Type B pancreatic cell (in vitro differentiated cells): ENCODE results near the gene RASL10B. TPM values are rescaled to one million over a fixed set of nuclear protein-coding genes. Genes with fewer than 3 reads are reported as not detected.

Source experiments
- DNase-seq: peaks from one replicate; pipeline ENCODE4 v3.0.0; 2021; ENCODE audit warnings: mixed read lengths; ENCODE audit not compliant: unreplicated experiment; ENCODE audit errors: extremely low spot score
- H3K27ac Mint-ChIP-seq: 2 replicates; pipeline ENCODE4 v1.8.0; 2021; ENCODE audit warnings: mild to moderate bottlenecking, mixed read lengths
- H3K27me3 Mint-ChIP-seq: 2 replicates; pipeline ENCODE4 v1.8.0; 2021; ENCODE audit warnings: mixed read lengths
- H3K36me3 Mint-ChIP-seq: 2 replicates; pipeline ENCODE4 v1.8.0; 2021; ENCODE audit warnings: mixed read lengths
- H3K4me1 Mint-ChIP-seq: one replicate; pipeline ENCODE4 v1.8.0; 2021; ENCODE audit warnings: mixed read lengths; ENCODE audit not compliant: unreplicated experiment
- H3K4me3 Mint-ChIP-seq: 2 replicates; pipeline ENCODE4 v1.8.0; 2021; ENCODE audit warnings: mild to moderate bottlenecking, mixed read lengths
- H3K9me3 Mint-ChIP-seq: 2 replicates; pipeline ENCODE4 v1.8.0; 2021; ENCODE audit warnings: mixed read lengths
- total RNA-seq: library from RNA; stranded (reverse); gene quantifications from 2 replicates; pipeline ENCODE4 v1.2.1, GENCODE V29; 2021; ENCODE audit warnings: low replicate concordance
- TF ChIP-seq, protein P1 (sequence below): fragments of 200-600 bp; sonication (generic); conservative IDR thresholded peaks from 2 replicates; pipeline ENCODE4 v1.5.0; 2021; ENCODE audit warnings: antibody characterized with exemption, mild to moderate bottlenecking

Gene RASL10B
- total RNA-seq, 1 donor from 2014 or later, result 29.4 TPM

DNA sequence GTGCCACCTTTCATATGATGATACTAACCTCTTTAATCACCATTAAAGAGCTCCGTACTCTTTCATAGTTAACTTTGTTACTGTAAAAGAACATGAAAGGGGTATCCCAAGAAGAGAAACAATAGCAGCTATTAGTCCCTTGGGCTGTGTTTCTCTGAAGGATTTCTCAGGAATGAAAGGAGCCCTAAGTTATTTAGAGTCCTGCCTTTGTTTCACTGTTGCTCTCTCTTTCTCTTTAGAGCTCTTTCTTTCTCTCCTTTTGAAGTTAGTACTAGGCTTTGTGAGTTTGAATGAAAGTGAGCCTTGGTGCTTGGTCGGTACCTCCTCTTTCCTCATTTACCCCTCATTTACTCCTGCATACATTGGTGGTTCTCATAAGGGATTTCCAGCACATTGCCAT, 20.5 kb upstream of the RASL10B start:
- no peaks in the 10 kb centered on the region for H3K9me3 Mint-ChIP-seq
- peaks cover 16% of the 10 kb centered on the region for H3K4me1 Mint-ChIP-seq
- H3K36me3 Mint-ChIP-seq, result peaks cover 8% of the 10 kb centered on the region
- DNase-seq, result no peak
- no peaks in the 10 kb centered on the region for H3K27me3 Mint-ChIP-seq
- H3K4me3 Mint-ChIP-seq, result no peak overlapping the region
- H3K27ac Mint-ChIP-seq, result no peak overlapping the region
- TF ChIP-seq, protein P1, sequence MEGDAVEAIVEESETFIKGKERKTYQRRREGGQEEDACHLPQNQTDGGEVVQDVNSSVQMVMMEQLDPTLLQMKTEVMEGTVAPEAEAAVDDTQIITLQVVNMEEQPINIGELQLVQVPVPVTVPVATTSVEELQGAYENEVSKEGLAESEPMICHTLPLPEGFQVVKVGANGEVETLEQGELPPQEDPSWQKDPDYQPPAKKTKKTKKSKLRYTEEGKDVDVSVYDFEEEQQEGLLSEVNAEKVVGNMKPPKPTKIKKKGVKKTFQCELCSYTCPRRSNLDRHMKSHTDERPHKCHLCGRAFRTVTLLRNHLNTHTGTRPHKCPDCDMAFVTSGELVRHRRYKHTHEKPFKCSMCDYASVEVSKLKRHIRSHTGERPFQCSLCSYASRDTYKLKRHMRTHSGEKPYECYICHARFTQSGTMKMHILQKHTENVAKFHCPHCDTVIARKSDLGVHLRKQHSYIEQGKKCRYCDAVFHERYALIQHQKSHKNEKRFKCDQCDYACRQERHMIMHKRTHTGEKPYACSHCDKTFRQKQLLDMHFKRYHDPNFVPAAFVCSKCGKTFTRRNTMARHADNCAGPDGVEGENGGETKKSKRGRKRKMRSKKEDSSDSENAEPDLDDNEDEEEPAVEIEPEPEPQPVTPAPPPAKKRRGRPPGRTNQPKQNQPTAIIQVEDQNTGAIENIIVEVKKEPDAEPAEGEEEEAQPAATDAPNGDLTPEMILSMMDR, result no peak

DNA sequence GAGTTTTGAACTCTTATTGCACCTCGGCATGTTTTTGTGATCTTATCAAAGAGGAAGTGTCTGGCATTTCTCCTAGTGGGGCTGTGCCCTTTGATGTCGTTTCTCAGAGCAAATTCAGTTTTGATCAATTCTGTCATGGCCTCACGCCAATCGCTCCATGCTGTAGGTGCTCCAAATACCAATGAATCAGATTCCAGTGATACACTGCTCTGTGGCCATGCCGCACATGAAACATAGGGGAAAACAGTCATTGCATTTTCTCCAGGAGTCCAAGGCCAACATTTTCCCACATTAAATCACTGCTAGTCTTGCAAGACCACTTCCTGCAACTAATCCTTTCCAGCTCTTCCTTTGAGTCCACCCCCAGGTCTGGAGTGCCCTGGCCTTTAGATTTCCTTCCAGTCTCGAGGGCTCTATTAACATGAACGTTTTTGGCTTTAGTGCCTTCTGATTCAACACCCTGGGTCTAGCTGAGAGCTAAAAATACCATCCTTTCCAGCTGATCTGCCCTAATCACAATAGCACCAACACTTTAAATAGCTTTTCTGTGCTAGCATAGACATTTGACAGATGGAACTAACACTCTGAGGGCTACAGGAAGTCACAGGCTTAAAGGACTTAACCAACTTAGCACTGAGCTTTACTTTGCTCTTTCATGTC, 18.2 kb upstream of the RASL10B start:
- TF ChIP-seq, protein P1, result no peak
- H3K9me3 Mint-ChIP-seq, result no peaks in the 10 kb centered on the region
- no peak for DNase-seq
- no peak overlapping the region for H3K4me3 Mint-ChIP-seq
- peaks cover 17% of the 10 kb centered on the region for H3K4me1 Mint-ChIP-seq
- peaks cover 14% of the 10 kb centered on the region for H3K36me3 Mint-ChIP-seq
- H3K27me3 Mint-ChIP-seq, result no peaks in the 10 kb centered on the region
- no peak overlapping the region for H3K27ac Mint-ChIP-seq

DNA sequence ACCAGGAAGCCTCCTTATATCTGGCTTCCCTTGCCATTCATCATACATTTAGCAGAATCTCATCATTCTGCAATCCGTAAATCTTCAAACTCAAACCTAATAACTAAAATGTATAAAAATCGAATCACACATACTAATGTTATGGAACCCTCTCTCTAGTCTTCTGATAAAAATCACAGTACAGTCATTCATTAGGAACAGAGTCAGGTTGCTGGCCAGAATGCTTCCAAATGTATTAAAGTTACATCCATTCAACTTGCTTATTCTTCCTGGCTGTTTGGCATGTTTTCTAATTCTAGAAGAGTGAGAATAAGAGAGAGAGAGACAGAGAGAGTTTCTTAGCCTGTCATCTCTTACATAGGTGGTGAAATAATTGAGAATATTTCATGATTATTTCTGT, 16.5 kb upstream of the RASL10B start:
- Mint-ChIP-seq H3K4me1 (peaks cover 13% of the 10 kb centered on the region), H3K27me3 (no peaks in the 10 kb centered on the region)

DNA sequence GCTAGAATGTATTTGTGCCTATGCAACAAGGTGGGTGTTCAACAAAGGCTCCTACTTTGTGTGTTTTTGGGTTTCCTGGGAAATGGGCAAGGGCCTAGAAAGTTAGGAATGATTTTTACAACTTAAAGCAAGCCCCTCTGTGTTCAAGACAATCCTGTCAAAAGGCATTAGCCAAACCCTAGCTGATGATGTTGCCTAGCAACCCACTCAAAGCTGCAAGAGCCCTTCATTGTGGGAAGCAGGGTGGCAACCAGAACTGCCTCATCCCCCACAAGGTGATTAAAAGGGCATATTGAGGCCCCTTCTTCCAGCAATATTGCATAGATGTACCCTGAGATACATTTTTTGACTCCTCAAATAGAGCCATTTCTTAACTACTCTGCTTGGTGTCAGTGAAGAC, 16.0 kb upstream of the RASL10B start:
- Mint-ChIP-seq H3K36me3 (peaks cover 18% of the 10 kb centered on the region), H3K9me3 (no peaks in the 10 kb centered on the region), H3K4me1 (peaks cover 13% of the 10 kb centered on the region), H3K27ac (no peak overlapping the region), H3K27me3 (no peaks in the 10 kb centered on the region), H3K4me3 (no peak overlapping the region)
- DNase-seq, result no peak
- TF ChIP-seq, protein P1, result no peak

More for the DNA sequence above, 16.5 kb upstream of the RASL10B start:
- peaks cover 16% of the 10 kb centered on the region for H3K36me3 Mint-ChIP-seq
- TF ChIP-seq, protein P1, result no peak
- DNase-seq, result no peak
- no peak overlapping the region for H3K4me3 Mint-ChIP-seq
- no peak overlapping the region for H3K27ac Mint-ChIP-seq
- no peaks in the 10 kb centered on the region for H3K9me3 Mint-ChIP-seq

DNA sequence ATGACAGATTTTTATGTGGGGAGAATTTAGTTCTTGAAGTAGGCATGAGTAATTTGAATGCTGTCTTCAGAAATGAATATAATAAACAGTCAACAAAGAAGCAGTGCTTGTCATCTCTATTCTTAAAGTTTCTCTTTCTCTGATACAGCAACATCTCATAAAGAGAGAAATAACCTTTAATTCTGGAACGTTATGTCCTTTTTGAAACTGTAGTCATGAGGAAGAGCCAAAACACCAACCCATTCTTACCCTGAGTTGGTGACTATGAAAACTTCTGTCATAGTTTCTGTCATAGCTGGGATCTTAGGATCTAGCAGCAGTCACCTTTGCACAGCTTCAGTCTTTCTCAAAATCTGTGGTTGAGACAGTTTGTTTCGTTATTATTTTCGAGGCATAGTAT, 15.3 kb upstream of the RASL10B start:
- DNase-seq, result no peak
- no peak overlapping the region for H3K4me3 Mint-ChIP-seq
- H3K9me3 Mint-ChIP-seq, result no peaks in the 10 kb centered on the region
- H3K4me1 Mint-ChIP-seq, result peaks cover 13% of the 10 kb centered on the region
- peaks cover 19% of the 10 kb centered on the region for H3K36me3 Mint-ChIP-seq
- H3K27me3 Mint-ChIP-seq, result no peaks in the 10 kb centered on the region
- no peak overlapping the region for H3K27ac Mint-ChIP-seq
- TF ChIP-seq, protein P1, result no peak
